CMK (cell line): ENCODE results near the gene ZIC4.

Source experiments
- DNase-seq: peaks from one replicate; pipeline ENCODE4 v3.0.0-alpha.2; 2010; ENCODE audit warnings: low read depth

ZIC4 gene

GRCh38 chr3:147404800-147405230, 1.5 kb downstream of the ZIC4 start:
- DNase-seq: no peak

DNA sequence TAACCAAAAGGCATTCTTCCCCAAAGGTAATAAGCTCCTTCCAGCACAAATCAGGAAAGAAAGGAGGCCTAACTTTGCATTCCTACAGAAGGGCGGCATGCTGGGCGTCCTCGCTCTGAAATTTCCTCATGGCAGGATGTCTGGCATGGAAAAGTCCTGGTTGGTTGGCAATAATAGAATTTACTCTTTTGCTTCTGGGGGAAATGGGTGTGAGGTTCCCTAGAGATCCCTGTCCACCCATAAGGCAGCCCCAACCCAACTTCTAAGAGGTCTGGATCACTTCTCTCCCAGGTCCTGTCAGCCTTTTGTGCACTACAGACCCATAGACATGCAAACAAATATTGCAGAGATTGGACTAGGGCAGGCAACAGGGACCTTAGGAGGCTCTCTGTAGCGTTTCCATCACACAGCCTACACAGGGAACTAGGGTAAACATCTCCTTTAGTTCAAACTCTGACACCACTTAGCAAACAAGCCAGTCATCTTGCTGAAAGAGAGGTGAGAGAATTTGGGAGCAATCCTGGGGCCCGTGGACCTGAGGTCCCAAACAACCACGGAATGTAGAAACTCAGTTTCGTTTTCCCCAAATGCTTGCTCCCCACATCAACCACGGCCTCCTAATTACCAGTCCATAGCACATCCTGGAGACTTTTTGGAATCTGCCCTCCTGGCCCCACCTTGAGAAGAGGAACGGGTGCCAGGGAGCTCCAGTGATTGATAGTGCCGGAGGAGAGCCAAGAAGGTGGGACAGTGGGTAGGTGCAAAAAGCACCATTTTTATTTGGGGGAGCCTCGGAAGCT, 2.1 kb downstream of the ZIC4 start:
- no peak for DNase-seq

DNA sequence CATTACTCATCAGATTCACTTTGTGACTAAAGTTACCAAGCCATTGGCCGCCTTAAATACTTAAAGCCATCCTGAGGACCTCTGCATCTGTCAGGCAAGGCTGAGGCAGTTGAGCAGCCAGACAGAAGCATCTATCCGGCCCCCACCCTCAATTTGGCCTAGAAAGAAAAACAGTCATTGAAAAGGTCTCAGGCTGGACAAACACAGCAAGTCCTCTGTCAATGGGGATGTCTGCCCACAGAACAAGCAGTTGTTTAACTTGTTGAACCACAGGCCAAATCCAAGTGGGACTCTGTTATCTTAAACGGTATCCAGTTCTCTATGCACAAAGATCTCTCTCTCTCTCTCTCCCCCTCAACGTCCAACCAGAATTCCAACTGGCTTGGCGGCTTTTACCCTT, 2.8 kb downstream of the ZIC4 start:
- DNase-seq: no peak

- no peak for DNase-seq
These were observed 4.2 kb downstream of the ZIC4 start for GRCh38 chr3:147402159-147402558.

DNA sequence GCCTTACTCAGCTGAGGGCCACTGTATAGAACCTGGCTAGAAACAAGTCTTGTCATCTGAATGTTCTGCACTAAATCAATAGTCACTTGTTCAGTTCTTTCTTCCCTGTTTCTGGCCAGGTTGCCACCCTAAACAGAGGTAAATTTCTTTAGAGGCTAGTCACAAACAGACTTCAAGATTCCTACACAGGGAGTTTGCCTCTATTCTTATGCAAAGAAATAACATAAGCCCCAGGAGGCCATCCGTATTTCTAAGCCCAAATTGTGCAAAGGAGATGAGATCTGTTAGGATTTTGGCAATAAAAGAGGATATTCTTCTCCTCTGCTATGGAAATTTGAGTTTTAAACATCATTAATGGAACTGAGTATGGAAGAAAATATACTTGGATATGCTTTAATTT, 4.9 kb downstream of the ZIC4 start:
- DNase-seq: no peak

DNA sequence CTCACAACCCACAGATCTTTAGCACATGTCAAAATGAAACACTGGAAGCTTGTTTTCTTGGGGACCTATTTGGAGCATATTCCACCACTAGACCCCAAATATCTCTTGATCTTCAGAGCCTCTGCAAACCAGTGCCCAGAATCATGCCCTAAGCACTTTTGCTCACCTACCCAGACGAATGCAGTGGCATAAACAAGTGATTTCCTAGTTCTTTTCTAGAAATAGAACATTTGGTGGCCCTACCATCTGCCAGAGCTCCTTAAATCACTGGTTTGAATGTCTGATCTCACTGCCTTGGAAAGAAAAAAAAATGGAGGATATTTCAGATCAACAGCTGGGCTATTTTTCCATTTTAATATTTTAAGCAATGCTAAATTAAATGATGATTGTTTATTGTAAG, 5.3 kb downstream of the ZIC4 start:
- DNase-seq: no peak

DNA sequence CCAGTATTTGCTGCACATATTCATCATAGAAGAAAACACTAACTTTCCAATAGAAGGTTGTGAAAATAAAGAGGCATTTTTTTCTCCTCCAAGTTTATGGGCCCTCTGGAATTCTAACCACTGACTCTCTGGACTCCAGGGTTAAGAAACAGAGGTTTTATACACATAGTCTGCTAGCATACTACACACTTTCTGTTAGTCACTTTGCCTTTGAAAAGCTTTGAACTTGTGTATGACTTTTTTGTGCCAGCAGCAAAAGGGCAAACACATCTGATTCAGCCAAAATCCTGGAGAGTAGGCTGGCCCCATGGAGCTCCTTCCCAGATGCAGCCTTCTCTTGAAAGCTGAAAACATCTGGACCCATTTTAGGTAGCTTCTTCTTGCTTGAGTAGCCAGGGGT, 6.2 kb downstream of the ZIC4 start:
- no peak for DNase-seq

GRCh38 chr3:147398813-147399534, 7.4 kb downstream of the ZIC4 start:
- DNase-seq: no peak

DNA sequence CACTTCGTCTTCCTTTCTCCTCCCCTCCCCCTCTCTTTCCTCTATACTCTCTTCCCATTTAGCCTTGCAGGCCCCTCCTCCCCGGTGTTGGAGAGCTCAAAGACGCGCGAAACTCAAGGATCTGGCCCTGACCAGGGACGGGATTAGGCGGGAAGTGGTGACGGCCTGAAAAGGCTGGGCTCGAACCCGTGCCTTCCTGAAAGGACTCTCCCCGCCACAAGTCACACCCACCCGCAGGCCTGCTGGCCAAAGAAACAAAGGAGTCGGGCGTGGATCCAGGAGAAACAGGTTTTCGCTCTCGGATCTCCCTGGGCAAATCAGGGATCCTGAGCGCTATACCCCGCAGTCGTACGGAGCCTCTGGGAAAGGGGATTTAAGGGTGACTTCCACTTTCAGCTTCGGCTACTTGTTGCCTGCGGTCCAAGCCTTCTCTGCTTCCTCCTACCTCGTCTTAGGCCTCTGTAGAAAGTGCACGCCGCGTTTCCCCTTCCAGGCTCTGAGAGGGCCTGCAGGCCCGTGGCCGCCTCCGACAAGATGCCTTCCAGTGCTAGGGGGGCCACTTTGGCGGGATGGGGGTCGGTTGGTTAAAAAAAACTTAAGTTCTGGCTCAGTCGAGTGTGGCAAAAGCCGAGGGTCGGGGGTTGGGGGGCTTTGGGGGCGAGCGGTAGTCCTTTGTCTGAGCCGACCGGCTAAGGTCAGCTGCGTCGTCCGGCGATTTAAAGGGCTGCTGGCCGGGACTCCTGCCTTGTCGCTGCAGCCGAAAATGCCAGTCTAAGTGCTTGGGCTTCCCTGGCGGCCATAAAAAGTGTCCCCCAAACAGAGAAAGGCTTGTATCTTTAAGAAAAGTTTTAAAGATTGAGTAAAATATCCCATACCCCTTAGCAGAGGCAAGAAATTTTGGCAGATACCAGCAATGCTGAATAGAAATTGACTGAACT, 8.2 kb downstream of the ZIC4 start:
- no peak for DNase-seq

DNA sequence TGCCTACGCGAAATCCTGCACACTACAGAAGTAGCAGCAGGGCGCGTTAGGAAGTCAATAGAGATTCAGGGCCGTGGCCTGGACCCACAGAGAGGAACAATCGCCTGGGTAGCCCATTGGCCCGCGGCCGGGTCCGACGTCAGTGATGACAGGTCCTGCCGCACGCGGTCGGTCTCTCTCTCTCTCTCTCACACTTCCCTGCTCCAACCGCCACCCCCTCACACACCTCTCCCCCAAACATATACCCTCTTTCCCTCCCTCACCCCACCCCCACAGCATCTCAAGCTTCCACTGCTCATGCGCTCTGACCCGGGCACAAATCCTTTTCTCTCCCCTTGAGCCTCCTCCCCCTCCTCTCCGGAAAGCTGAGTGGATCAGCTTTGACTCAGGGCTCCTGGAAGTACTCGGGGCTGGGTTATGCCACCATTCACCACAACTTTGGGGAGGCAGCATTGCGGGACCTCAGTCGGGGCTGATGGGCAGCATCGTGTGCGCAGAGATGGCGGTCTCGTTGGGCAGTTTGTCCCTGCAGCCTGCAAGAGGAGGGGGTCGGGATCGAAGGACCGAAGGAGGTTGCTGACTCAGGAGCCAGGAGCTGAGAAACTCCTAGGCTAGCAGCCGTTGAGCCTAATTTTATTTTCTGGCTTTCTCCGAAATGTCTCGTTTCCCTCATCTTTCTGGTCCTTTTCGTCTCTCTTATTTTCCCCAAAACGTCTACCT, 9.0 kb downstream of the ZIC4 start:
- DNase-seq: no peak

GRCh38 chr3:147396712-147397046, 9.7 kb downstream of the ZIC4 start:
- DNase-seq: no peak

DNA sequence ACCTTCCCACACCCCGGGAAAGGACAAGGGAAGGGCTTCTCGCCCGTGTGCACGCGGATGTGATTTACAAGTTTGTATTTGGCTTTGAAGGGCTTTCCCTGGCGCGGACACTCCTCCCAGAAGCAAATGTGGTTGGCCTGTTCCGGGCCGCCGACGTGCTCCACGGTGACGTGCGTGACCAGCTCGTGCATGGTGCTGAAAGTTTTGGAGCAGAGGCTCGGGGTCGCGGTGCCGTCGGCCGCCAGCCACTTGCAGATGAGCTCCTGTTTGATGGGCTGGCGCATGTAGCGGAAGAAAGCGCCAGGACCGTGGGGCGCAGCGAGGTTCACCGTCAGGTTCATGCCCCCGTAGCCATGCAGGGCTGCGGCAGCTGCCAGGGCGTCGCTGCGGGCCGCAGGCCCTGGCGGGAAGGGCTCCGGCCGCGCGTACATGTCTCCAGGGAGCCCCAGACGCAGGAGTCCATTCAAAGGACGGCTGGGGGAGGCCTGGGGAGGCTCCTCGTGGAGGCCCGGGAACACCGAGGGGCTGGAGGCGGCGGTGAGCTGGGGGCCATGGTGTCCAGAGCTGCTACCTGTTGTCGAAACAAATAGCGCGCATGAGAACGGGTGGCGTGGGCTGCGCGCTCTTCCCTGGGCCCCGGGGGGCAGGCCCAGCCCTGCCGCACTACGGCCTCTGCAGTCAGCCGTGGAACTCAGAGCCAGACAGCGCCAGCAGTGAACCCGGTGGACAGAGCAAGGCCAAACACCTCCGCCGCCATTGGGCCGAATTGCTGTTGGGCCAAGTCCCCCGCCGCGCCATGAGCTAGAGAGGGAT, 10.2 kb downstream of the ZIC4 start:
- DNase-seq: no peak

- DNase-seq: no peak
These were observed 11.5 kb downstream of the ZIC4 start for GRCh38 chr3:147394884-147395225.

GRCh38 chr3:147393943-147394883, 12.1 kb downstream of the ZIC4 start:
- DNase-seq: no peak

- no peak for DNase-seq
These were observed 12.9 kb downstream of the ZIC4 start for GRCh38 chr3:147393261-147393942.

DNA sequence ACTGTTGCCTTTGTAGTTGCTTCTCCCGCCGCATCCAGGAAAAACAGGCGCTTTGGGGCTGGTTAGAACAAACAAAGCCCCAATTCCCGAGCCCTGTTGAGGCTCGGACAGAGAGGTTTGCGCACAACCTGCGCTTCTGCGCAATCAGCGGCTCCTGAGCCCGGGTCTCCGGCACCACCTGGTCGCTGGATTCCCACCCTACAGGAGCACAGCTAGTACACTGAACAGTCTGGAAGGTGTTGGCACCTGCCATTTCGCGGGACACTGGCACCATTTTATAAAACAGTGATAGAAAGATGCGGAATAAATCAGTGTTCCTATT, 13.8 kb downstream of the ZIC4 start:
- DNase-seq: no peak

DNA sequence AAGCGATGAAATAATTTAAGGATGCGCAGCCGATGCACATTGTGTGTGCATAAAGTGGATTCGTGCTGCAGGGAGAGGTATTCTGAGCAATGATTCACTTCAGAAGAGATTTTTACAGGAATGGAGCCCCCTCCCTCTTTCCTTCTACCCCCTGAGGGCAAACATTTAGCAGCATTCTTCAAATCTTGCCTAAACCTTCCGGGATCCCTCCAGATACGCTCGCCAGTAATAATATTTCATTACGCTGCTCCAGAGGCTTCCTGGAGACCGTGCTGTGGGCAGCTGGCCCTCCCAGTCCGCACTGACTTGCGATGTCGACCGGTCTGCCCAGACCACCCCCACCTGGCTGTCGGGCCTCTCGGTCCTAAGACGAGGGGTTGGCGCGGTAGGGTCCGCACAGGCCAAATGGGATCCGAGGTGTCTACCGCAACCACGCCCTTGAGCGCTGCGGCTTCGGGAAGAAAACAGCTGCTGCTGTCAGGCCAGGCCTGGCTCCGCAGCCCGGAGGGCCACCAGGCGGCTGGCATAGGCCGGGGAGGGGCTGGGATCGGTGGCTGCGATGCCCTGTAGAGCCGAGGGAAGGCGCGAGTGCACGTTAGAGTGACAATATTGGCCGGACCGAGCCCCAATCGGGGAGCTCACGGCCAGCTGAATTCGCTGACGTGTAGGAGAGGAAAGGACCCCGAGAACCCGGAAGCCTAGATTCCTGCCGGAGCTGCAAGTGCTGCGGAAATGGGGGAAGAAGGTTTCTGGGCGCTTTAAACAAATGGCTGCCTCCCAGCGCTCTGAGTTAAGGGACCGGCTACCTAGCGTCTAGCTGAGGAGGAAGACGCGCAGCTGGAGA, 14.3 kb downstream of the ZIC4 start:
- DNase-seq: no peak
